Glomerular visceral epithelial cell (primary cell): ENCODE results near the gene CEL.

Experiments used
- DNase-seq: peaks from one replicate; pipeline ENCODE4 v3.0.0-alpha.2; 2016; ENCODE audit errors: extremely low spot score

CEL gene

GRCh38 chr9:133116346-133117231, 54.8 kb downstream of the CEL start:
- no peak for DNase-seq

GRCh38 chr9:133117271-133118178, 55.7 kb downstream of the CEL start:
- peak; percentile 37 for DNase-seq

GRCh38 chr9:133118179-133118520, 56.4 kb downstream of the CEL start:
- DNase-seq: no peak

GRCh38 chr9:133118568-133118967, 56.8 kb downstream of the CEL start:
- no peak for DNase-seq

GRCh38 chr9:133119103-133119845, 57.5 kb downstream of the CEL start:
- no peak for DNase-seq

GRCh38 chr9:133119846-133120500, 58.2 kb downstream of the CEL start:
- DNase-seq: no peak

GRCh38 chr9:133120501-133121197, 58.9 kb downstream of the CEL start:
- DNase-seq: no peak
